ENCODE measurements around the gene ANKH.

ANKH gene

DNA sequence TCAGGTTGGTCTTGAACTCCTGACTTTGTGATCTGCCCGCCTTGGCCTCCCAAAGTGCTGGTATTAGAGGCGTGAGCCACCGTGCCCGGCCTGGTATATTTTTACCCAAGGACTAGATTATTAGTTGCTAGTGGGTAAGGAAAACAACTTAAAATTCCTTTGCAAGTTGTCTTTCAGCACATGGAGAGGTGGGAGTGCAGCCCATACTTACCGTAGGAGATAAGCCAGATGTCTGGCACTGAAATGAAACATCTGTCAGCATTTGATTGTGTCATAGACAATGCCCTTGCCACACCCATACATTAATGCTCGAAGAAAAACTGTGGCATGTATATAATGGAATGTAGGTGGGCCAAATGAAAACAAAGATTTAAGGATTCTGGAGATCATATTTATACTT, 36.6 kb upstream of the ANKH start:
- no peaks in the 10 kb centered on the region for H3K36me3 ChIP-seq
- TF ChIP-seq Cebpa-rat (IDR thresholded peaks at IDR 0.05): no peak

DNA sequence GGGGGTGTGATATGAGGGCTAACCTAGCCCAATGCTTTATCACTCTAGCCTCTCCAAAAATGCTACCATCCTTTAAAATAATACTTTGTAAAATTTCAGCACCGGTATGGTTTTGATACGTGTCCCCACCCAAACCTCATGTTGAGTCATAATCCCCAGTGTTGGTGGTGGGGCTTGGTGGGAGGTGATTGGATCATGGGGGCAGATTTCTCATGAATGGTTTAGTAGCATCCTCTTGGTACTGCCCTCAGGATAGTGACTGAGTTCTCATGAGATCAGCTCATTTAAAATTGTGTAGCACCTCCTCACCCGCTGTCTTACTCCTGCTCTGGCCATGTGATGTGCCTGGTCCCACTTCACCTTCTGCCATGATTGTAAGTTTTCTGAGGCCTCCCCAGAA, 35.0 kb upstream of the ANKH start:
- no peaks in the 10 kb centered on the region for H4K20me1 ChIP-seq
- no peak overlapping the region for H3K4me2 ChIP-seq
- no peak overlapping the region for H3K27ac ChIP-seq
- H3K9ac ChIP-seq: no peak overlapping the region
- H3K4me3 ChIP-seq: no peak overlapping the region
- TF ChIP-seq Cebpa-rat (IDR thresholded peaks at IDR 0.05): no peak
- H3K9me3 ChIP-seq: no peaks in the 10 kb centered on the region
- H3K27me3 ChIP-seq: no peaks in the 10 kb centered on the region
- peaks cover 4% of the 10 kb centered on the region; the same call in 1 of the 2 replicates for H3K4me1 ChIP-seq
- H3K36me3 ChIP-seq: no peaks in the 10 kb centered on the region

More for the DNA sequence above, 36.6 kb upstream of the ANKH start:
- Histone ChIP-seq H3K9me3 (no peaks in the 10 kb centered on the region), H4K20me1 (no peaks in the 10 kb centered on the region), H3K27me3 (no peaks in the 10 kb centered on the region), H3K4me1 (peaks cover 4% of the 10 kb centered on the region; the same call in 1 of the 2 replicates), H3K4me2 (no peak overlapping the region), H3K27ac (no peak overlapping the region), H3K9ac (no peak overlapping the region), H3K4me3 (no peak overlapping the region)

DNA sequence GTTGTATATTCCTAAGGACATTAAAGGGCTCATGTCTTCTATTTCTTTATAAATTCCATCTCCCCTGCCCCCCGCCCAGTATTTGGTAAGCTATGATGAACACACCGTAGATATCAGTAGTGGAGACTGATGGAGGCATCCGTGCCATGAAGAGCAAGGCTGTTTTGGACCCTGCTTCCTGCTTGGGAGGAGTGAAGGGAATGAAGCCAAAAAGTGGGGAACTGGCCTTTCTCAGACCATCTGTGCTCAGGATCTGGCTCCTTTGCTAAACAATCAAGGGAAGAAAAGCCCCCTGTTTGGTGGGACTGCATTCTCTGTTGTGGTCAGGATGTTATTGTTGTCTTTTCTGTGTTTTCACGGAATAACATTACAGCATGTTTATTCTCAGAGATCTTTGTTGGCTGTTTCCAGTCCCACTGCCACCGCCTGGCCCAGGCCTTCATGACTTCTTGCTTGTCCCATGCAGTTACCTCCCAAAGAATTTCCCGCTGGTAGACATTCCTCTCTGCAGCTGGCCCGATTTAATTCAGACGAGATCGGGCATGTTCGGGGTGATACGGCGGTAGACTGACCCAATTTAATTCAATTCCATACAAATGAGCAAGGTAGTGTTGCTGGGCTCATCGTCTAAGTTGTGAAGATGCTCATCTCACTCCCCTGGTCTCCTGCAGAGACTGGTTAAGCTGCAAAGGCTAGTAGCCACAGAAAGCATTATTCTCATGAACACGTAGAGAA, 31.4 kb upstream of the ANKH start:
- Histone ChIP-seq H3K27me3 (no peaks in the 10 kb centered on the region), H3K27ac (no peak overlapping the region), H3K36me3 (no peaks in the 10 kb centered on the region), H3K4me3 (no peak overlapping the region), H4K20me1 (no peaks in the 10 kb centered on the region), H3K9ac (no peak overlapping the region), H3K4me1 (peaks cover 4% of the 10 kb centered on the region; the same call in 1 of the 2 replicates), H3K9me3 (no peaks in the 10 kb centered on the region), H3K4me2 (no peak overlapping the region)
- TF ChIP-seq Cebpa-rat (IDR thresholded peaks at IDR 0.05): no peak

DNA sequence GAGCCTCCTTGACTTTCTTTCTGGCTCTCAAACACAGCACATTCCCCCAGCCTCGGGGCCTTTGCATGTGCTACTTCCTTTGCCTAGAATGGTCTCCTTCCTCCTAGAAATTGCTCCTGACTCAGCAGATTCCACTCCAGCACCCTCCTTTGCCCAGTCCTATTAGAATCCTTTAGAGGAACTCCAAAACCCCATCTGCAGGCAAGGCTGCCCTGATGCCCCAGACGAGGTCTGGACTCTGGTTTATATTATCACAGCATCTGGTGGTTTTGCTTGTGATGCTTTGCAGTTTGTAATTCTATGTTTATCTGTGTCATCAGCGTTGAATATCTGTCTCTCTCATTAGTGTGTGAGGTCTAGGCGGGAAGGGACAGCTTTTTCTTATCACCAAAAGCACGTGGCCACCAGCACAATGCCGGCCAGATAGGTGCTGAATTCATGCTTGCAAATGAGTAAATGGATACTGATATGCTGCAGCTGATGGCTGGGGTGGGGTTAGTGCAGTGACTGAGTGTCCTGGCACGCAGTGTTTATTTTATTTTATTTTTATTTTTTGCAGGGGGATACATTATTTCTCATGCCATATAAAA, 30.0 kb upstream of the ANKH start:
- TF ChIP-seq Cebpa-rat (IDR thresholded peaks at IDR 0.05): no peak

DNA sequence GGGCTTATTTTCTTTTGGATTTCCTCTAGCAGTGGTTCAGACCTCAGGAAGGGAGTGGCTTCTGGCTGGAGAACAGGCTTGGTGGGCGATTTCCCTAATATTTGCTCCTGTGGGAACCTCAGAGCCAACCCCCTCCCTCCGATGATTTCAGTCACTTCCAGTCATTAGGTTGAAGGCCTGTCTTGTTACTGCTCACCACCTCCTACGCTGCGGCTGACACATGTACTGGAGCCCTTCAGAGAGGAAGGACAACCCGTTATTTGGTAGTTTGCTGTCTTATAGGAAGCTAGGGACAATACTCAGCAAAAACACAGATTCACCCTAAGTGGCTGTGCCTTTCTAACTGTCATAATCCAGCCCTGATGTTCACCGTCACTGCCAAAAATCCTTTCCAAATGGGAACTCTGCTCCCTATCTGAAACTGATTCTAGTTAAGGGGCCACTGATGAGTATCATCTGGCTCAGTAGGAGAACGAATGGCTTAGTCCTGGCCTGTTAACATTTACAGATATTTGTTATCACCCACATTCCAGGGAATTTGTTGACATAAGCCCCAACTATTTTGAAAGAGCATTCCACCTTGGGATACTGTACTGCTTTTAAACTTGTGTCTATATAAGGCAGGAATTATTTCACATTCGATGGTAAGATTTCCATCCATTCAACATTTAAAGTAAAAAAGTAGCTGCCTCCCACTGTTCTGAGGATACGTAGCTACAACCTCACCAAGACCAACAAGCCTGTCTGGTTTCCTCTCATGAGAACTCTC, 29.3 kb upstream of the ANKH start:
- H3K9me3 ChIP-seq: no peaks in the 10 kb centered on the region
- H3K4me3 ChIP-seq: no peak overlapping the region
- H4K20me1 ChIP-seq: no peaks in the 10 kb centered on the region
- H3K9ac ChIP-seq: no peak overlapping the region
- no peak for TF ChIP-seq Cebpa-rat (IDR thresholded peaks at IDR 0.05)
- H3K36me3 ChIP-seq: no peaks in the 10 kb centered on the region
- no peak overlapping the region for H3K27ac ChIP-seq
- H3K4me2 ChIP-seq: no peak overlapping the region
- H3K4me1 ChIP-seq: peaks cover 4% of the 10 kb centered on the region; the same call in 1 of the 2 replicates
- no peaks in the 10 kb centered on the region for H3K27me3 ChIP-seq

More for the DNA sequence above, 30.0 kb upstream of the ANKH start:
- H3K4me3 ChIP-seq: no peak overlapping the region
- H3K4me2 ChIP-seq: no peak overlapping the region
- no peaks in the 10 kb centered on the region for H4K20me1 ChIP-seq
- peaks cover 4% of the 10 kb centered on the region; the same call in 1 of the 2 replicates for H3K4me1 ChIP-seq
- no peak overlapping the region for H3K27ac ChIP-seq
- no peaks in the 10 kb centered on the region for H3K9me3 ChIP-seq
- H3K9ac ChIP-seq: no peak overlapping the region
- no peaks in the 10 kb centered on the region for H3K36me3 ChIP-seq
- H3K27me3 ChIP-seq: no peaks in the 10 kb centered on the region

DNA sequence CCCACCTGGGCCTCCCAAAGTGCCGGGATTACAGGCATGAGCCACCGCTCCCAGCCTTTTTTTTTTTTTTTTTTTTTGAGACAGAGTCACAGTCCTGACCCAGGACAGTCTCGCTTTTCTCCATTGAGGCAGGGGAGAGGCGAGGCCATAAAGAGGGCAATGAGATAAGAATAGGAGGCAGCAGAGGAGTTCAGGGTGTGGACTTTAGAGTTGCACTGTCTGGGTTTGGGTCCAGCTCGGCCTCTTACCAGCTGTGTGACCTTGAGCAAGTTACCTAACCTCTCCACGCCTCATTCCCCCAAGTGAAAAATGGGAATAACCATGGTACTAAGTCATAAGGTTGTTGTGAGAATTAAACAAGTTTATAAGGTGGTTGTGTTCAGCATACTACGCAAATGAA, 24.6 kb upstream of the ANKH start:
- no peaks in the 10 kb centered on the region for H3K9me3 ChIP-seq
- H4K20me1 ChIP-seq: no peaks in the 10 kb centered on the region
- H3K27ac ChIP-seq: no peak overlapping the region
- H3K4me3 ChIP-seq: no peak overlapping the region
- H3K4me1 ChIP-seq: no peaks in the 10 kb centered on the region
- no peaks in the 10 kb centered on the region for H3K27me3 ChIP-seq
- H3K9ac ChIP-seq: no peak overlapping the region
- H3K4me2 ChIP-seq: no peak overlapping the region
- no peaks in the 10 kb centered on the region for H3K36me3 ChIP-seq
- no peak for TF ChIP-seq Cebpa-rat (IDR thresholded peaks at IDR 0.05)

DNA sequence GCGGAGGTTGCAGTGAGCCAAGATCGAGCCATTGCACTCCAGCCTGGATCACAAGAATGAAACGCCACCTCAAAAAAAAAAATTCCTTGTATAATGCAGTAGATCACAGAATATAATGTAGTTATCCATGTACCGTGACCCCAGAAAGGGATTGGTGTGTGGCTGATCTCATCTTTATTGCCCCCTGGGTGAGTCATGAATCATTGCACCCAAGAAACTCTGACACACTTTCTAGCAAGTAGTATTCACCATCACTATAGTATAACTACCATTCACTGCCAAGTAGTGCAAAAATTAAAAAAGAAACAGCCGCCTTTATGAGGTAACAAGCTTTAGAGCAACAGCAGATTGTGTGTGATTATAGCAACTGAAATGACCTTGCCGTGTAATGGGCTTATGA, 23.7 kb upstream of the ANKH start:
- Histone ChIP-seq H3K4me2 (no peak overlapping the region), H3K9me3 (no peaks in the 10 kb centered on the region), H3K4me1 (no peaks in the 10 kb centered on the region), H3K9ac (no peak overlapping the region), H3K4me3 (no peak overlapping the region), H4K20me1 (no peaks in the 10 kb centered on the region), H3K27me3 (no peaks in the 10 kb centered on the region), H3K27ac (no peak overlapping the region), H3K36me3 (no peaks in the 10 kb centered on the region)
- no peak for TF ChIP-seq Cebpa-rat (IDR thresholded peaks at IDR 0.05)

DNA sequence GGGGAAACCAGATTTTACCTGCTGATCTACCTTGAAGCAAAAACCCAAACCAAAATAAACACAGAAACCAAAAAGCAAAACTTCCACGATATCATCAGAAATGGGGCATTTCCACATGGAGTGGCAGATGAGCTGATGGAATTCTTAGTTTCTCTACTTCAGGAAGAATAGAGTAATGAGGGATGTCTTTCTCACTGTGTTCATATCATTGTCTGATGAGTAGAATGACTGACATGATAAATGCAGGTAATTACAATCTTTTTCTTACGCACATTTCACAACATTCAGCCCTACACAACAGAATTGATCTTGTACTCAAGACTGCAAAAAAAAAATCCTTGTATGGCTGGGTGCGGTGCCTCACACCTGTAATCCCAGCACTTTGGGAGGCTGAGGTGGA, 23.2 kb upstream of the ANKH start:
- H3K9ac ChIP-seq: no peak overlapping the region
- H3K27ac ChIP-seq: no peak overlapping the region
- H3K27me3 ChIP-seq: no peaks in the 10 kb centered on the region
- no peak for TF ChIP-seq Cebpa-rat (IDR thresholded peaks at IDR 0.05)
- no peak overlapping the region for H3K4me3 ChIP-seq
- no peaks in the 10 kb centered on the region for H3K36me3 ChIP-seq
- H3K4me1 ChIP-seq: no peaks in the 10 kb centered on the region
- H3K9me3 ChIP-seq: no peaks in the 10 kb centered on the region
- no peak overlapping the region for H3K4me2 ChIP-seq
- H4K20me1 ChIP-seq: no peaks in the 10 kb centered on the region

DNA sequence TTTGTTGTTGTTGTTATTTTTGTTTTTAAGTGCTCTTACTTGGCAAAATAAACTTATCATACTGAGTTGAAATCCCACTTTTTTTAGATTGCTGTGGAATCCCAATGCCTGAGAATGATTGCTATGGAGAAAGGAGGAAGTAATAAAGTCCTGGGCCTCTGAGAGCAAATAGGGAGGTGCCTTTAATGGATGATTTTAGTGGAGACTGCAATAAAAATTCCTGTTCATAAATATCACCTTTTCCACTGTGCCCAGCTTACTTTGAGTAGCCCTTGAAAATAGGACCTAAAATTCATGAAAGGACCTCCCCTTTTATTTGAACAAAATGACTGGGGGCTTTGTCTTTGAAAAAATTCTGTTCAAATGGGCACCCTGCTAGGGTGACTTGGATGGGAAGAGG, 21.8 kb upstream of the ANKH start:
- H3K9ac ChIP-seq: no peak overlapping the region

DNA sequence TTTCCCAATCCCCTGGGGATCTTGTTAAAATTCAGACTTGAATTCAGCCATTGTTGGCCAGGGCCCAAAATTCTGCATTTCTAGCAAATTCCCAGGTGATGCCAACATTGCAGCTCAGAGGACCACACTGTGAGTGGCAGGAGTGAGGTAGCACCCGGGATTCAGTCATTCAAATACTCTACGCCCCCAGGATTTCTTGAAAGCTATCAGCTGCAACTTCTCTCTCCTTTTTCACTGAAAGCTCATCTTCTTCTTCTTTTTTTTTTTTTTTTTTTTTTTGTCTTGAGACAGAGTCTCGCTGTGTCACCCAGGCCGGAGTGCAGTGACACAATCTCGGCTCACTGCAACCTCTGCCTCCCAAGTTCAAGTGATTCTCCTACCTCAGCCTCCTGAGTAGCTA, 19.3 kb upstream of the ANKH start:
- Histone ChIP-seq H4K20me1 (no peaks in the 10 kb centered on the region), H3K27ac (no peak overlapping the region), H3K4me3 (no peak overlapping the region), H3K4me1 (no peaks in the 10 kb centered on the region), H3K9me3 (no peaks in the 10 kb centered on the region), H3K27me3 (no peaks in the 10 kb centered on the region), H3K36me3 (no peaks in the 10 kb centered on the region), H3K4me2 (no peak overlapping the region), H3K9ac (no peak overlapping the region)
- TF ChIP-seq Cebpa-rat (IDR thresholded peaks at IDR 0.05): no peak

More for the DNA sequence above, 21.8 kb upstream of the ANKH start:
- Histone ChIP-seq H3K4me1 (no peaks in the 10 kb centered on the region), H3K27me3 (no peaks in the 10 kb centered on the region), H3K4me3 (no peak overlapping the region), H3K36me3 (no peaks in the 10 kb centered on the region), H4K20me1 (no peaks in the 10 kb centered on the region), H3K27ac (no peak overlapping the region), H3K4me2 (no peak overlapping the region), H3K9me3 (no peaks in the 10 kb centered on the region)
- TF ChIP-seq Cebpa-rat (IDR thresholded peaks at IDR 0.05): no peak

Measured in BLaER1 (cell line).